Measurements from ENCODE around the gene GNB1.

DNA sequence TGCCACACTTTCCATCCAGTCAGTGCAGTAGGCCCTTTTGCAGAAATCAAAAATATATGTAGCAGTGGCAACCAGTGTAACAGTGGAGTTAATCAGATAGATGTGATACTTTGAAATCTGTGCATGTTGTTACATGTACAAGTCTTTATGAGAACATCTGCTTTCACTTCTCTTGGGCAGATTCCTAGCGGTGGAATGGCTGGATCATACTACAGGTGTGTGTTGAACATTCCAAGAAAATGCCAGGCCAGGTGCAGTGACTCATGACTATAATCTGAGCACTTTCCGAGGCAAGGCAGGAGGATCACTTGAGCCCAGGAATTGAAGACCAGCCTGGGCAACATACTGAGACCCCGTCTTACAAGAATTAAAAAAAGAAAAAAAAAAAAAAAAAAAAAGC is 55.3 kb downstream of the GNB1 start:
- TF ChIP-seq, protein P1, sequence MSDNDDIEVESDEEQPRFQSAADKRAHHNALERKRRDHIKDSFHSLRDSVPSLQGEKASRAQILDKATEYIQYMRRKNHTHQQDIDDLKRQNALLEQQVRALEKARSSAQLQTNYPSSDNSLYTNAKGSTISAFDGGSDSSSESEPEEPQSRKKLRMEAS (IDR thresholded peaks at IDR 0.05; ENCODE audit: low read depth), result no peak
- TF ChIP-seq, protein P2, sequence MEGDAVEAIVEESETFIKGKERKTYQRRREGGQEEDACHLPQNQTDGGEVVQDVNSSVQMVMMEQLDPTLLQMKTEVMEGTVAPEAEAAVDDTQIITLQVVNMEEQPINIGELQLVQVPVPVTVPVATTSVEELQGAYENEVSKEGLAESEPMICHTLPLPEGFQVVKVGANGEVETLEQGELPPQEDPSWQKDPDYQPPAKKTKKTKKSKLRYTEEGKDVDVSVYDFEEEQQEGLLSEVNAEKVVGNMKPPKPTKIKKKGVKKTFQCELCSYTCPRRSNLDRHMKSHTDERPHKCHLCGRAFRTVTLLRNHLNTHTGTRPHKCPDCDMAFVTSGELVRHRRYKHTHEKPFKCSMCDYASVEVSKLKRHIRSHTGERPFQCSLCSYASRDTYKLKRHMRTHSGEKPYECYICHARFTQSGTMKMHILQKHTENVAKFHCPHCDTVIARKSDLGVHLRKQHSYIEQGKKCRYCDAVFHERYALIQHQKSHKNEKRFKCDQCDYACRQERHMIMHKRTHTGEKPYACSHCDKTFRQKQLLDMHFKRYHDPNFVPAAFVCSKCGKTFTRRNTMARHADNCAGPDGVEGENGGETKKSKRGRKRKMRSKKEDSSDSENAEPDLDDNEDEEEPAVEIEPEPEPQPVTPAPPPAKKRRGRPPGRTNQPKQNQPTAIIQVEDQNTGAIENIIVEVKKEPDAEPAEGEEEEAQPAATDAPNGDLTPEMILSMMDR (IDR thresholded peaks at IDR 0.05), result no peak
- TF ChIP-seq, protein P3, sequence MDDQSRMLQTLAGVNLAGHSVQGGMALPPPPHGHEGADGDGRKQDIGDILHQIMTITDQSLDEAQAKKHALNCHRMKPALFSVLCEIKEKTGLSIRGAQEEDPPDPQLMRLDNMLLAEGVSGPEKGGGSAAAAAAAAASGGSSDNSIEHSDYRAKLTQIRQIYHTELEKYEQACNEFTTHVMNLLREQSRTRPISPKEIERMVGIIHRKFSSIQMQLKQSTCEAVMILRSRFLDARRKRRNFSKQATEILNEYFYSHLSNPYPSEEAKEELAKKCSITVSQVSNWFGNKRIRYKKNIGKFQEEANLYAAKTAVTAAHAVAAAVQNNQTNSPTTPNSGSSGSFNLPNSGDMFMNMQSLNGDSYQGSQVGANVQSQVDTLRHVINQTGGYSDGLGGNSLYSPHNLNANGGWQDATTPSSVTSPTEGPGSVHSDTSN (IDR thresholded peaks at IDR 0.05), result no peak
